ENCODE results near the gene RIPOR3. TPM values are rescaled to one million over a fixed set of nuclear protein-coding genes. Genes with fewer than 3 reads are reported as not detected.
A peak's percentile ranks its signal among the peaks of the same experiment; 100 is the strongest.

The RIPOR3 gene
- polyA plus RNA-seq, 2 of the 4 experiments (the other 2 are of a cell fraction) = 0.03 to 0.06 TPM

DNA sequence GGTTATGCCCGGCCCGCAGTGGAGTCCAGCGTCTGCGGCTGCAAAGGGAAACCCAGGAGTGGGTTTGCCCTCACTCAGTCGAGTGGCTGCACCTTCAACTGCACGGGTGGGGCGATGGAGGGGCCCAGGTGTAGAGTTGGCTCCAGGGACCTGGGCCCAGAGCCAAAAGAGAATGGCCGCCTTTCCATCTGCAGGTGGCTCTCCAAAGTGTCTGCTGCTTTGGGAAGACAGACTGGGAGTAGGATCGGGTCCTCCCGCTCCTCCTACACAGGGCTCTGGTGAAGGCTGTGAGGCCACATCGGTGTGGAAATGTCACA lies 101.0 kb downstream of the RIPOR3 start:
- DNase-seq (ENCODE audit: low read depth in 1 of 2, low spot score in 1 of 2) (no peak), FAIRE-seq (no peak), ATAC-seq (no peak)
- ChIA-PET POLR2A (no interaction called here), CTCF (interaction anchor here (1.1 to 7.1 kb wide), 5 partner anchors 7 to 198 kb away, joined by 3 to 85 read pairs (median 15); no protein-coding TSS in a partner anchor)
- Histone ChIP-seq H3K27ac (no peak overlapping the region), H3K4me3 (no peak overlapping the region), H3K4me2 (no peak overlapping the region), H3K9me3 (no peaks in the 10 kb centered on the region), H3K4me1 (no peaks in the 10 kb centered on the region)
- TF ChIP-seq, protein P1, sequence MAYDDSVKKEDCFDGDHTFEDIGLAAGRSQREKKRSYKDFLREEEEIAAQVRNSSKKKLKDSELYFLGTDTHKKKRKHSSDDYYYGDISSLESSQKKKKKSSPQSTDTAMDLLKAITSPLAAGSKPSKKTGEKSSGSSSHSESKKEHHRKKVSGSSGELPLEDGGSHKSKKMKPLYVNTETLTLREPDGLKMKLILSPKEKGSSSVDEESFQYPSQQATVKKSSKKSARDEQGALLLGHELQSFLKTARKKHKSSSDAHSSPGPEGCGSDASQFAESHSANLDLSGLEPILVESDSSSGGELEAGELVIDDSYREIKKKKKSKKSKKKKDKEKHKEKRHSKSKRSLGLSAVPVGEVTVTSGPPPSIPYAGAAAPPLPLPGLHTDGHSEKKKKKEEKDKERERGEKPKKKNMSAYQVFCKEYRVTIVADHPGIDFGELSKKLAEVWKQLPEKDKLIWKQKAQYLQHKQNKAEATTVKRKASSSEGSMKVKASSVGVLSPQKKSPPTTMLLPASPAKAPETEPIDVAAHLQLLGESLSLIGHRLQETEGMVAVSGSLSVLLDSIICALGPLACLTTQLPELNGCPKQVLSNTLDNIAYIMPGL (CRISPR knock-in tag; IDR thresholded peaks at IDR 0.05; ENCODE audit: borderline replicate concordance) = no peak
- no peak for TF ChIP-seq NR3C1 (IDR thresholded peaks at IDR 0.05)
- WGBS (ENCODE audit: missing lambda C conversion rate) = 95% methylated on average over 11 of the region's 11 CpGs

DNA sequence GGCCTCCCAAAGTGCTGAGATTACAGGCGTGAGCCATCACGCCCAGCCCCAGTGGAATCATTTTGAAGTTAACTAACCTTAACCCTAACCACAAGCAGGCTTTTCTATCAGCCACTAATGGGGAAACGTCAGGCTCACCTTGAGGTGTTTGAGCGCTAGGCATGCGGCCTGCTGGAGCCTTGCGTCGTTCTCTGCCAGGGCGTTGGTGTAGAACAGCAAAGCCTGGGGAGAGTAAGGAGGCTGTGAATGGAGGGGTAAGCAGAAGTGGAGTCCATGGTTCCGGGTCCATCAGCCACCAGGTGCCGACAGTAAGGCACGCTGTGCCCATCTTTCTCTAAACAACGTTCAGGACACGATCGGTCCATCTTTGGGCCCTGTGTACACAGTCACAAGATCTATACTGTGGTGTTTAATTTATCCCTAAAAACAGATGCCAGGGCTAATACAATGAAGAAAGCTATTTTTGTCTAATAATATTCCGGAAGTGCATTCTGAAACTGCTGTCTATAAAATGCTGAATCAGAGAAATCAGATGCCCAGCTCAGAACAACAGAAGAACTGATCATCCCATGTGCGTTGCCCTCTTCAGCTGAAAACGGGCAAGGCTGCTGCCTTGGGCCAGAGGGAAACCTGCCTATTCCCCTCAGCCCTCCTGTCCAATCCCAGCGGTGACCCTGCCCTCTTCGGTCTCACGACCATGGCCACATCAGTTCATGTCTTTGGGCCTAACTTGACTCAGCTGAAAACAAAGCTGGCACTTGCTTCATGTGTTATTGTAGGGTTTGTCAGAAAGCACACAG lies 101.6 kb downstream of the RIPOR3 start:
- CTCF ChIA-PET = interaction anchor here (0.5 to 7.1 kb wide), 10 partner anchors 8 to 458 kb away, joined by 3 to 85 read pairs (median 8); no protein-coding TSS in a partner anchor
- Histone ChIP-seq H3K4me1 (no peaks in the 10 kb centered on the region), H3K4me2 (no peak overlapping the region), H3K4me3 (no peak overlapping the region), H3K9me3 (no peaks in the 10 kb centered on the region), H3K27ac (no peak overlapping the region)
- no peak for DNase-seq (ENCODE audit: low read depth in 1 of 2, low spot score in 1 of 2)
- TF ChIP-seq MAFK (IDR thresholded peaks at IDR 0.05; ENCODE audit: partially characterized antibody) (peak; percentile 82), NR3C1 (IDR thresholded peaks at IDR 0.05) (no peak)
- POLR2A ChIA-PET = no interaction called here
- no peak for FAIRE-seq
- no peak for ATAC-seq
- 93% methylated on average over 20 of the region's 20 CpGs for WGBS (ENCODE audit: missing lambda C conversion rate)

DNA sequence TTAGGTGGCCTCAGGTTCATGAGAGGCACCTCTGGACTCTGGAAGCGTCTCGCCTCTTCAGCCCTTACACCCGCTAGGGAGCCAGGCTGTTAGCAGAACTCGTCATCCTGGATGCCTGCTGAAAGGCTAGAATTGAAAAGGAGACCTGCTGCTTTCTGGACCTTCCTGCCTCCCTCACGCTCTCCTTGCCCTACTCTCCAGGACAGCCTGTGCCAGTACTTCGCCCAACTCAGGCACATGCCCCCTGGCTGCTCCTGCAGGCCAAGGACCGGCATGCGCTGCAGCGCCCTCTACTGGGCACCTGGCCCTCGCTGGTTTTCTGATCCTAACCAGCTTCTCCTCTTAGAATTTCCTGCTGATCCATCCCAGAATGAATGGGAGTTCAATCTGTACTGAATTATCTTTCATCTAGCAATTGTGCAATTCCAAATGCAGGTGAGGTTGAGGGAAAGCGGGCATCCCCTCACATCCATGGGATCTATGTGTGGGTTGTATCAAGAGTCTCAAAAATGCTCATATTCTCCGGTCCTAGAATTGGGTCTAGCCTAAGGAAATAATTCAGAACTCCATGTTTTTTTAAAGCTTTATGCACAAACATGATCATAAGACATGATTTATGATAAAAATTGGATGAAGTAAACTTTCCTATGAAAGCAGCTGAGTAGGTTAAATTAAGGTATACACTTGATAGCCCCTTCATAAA lies 103.2 kb downstream of the RIPOR3 start:
- TF ChIP-seq MAZ (IDR thresholded peaks at IDR 0.05; ENCODE audit: borderline replicate concordance, low read depth, low read length) (peak; percentile 37; the same call in 1 of the 2 replicates), CHD4 (IDR thresholded peaks at IDR 0.05; ENCODE audit: borderline replicate concordance) (no peak), RAD21 (conservative IDR thresholded peaks at IDR 0.05 in 1 of 2, IDR thresholded peaks at IDR 0.05 in 1 of 2) (peak; percentile 57 to 63), SMC3 (IDR thresholded peaks at IDR 0.05) (peak; percentile 67)
- TF ChIP-seq, protein P2, sequence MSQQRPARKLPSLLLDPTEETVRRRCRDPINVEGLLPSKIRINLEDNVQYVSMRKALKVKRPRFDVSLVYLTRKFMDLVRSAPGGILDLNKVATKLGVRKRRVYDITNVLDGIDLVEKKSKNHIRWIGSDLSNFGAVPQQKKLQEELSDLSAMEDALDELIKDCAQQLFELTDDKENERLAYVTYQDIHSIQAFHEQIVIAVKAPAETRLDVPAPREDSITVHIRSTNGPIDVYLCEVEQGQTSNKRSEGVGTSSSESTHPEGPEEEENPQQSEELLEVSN (IDR thresholded peaks at IDR 0.05; ENCODE audit: borderline replicate concordance, low read depth) = peak; percentile 58
- TF ChIP-seq, protein P3, sequence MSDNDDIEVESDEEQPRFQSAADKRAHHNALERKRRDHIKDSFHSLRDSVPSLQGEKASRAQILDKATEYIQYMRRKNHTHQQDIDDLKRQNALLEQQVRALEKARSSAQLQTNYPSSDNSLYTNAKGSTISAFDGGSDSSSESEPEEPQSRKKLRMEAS (IDR thresholded peaks at IDR 0.05) = peak; percentile 88
- TF ChIP-seq, protein P4, sequence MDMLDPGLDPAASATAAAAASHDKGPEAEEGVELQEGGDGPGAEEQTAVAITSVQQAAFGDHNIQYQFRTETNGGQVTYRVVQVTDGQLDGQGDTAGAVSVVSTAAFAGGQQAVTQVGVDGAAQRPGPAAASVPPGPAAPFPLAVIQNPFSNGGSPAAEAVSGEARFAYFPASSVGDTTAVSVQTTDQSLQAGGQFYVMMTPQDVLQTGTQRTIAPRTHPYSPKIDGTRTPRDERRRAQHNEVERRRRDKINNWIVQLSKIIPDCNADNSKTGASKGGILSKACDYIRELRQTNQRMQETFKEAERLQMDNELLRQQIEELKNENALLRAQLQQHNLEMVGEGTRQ (IDR thresholded peaks at IDR 0.05) = no peak
- TF ChIP-seq, protein P5, sequence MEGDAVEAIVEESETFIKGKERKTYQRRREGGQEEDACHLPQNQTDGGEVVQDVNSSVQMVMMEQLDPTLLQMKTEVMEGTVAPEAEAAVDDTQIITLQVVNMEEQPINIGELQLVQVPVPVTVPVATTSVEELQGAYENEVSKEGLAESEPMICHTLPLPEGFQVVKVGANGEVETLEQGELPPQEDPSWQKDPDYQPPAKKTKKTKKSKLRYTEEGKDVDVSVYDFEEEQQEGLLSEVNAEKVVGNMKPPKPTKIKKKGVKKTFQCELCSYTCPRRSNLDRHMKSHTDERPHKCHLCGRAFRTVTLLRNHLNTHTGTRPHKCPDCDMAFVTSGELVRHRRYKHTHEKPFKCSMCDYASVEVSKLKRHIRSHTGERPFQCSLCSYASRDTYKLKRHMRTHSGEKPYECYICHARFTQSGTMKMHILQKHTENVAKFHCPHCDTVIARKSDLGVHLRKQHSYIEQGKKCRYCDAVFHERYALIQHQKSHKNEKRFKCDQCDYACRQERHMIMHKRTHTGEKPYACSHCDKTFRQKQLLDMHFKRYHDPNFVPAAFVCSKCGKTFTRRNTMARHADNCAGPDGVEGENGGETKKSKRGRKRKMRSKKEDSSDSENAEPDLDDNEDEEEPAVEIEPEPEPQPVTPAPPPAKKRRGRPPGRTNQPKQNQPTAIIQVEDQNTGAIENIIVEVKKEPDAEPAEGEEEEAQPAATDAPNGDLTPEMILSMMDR (IDR thresholded peaks at IDR 0.05) = peak; percentile 88
- no peaks in the 10 kb centered on the region for H3K4me1 ChIP-seq
- ChIA-PET POLR2A (interaction anchor here (1.0 kb wide), 1 partner anchor 9 kb away, joined by 3 read pairs; no protein-coding TSS in a partner anchor), CTCF (interaction anchor here (0.5 to 7.1 kb wide), 48 partner anchors 8 to 517 kb away, joined by 3 to 85 read pairs (median 4); no protein-coding TSS in a partner anchor)
- FAIRE-seq = no peak
- H3K4me3 ChIP-seq = no peak overlapping the region
- H3K27ac ChIP-seq = 0 out of 6 replicates have a peak overlapping the region, but pooled peaks of 1 of the 2 experiments have one; percentile 4
- no peaks in the 10 kb centered on the region for H3K9me3 ChIP-seq
- no peak overlapping the region for H3K4me2 ChIP-seq
- peak; percentile 72 to 90 for DNase-seq (ENCODE audit: low read depth in 1 of 2, low spot score in 1 of 2)
- peak; percentile 78 to 88; a peak in 5 of 6 replicates for ATAC-seq
- WGBS (ENCODE audit: missing lambda C conversion rate) = 42% methylated on average over 12 of the region's 12 CpGs
